Urothelium cell line (cell line): Measurements from ENCODE around the gene OTX1.
"Not testable (repeated sequence)": the region's sequence is repeated elsewhere in the genome, so short reads cannot be mapped to it uniquely, and the experiment has no call there.

Source experiments
- DNase-seq: peaks from one replicate; pipeline ENCODE4 v3.0.0; 2011; ENCODE audit warnings: low spot score, mixed read lengths
- FAIRE-seq: peaks from 2 replicates; lab custom pipeline; 2011; peaks lifted over from hg19 to GRCh38; lab: Jason Lieb, UNC

Gene OTX1

DNA sequence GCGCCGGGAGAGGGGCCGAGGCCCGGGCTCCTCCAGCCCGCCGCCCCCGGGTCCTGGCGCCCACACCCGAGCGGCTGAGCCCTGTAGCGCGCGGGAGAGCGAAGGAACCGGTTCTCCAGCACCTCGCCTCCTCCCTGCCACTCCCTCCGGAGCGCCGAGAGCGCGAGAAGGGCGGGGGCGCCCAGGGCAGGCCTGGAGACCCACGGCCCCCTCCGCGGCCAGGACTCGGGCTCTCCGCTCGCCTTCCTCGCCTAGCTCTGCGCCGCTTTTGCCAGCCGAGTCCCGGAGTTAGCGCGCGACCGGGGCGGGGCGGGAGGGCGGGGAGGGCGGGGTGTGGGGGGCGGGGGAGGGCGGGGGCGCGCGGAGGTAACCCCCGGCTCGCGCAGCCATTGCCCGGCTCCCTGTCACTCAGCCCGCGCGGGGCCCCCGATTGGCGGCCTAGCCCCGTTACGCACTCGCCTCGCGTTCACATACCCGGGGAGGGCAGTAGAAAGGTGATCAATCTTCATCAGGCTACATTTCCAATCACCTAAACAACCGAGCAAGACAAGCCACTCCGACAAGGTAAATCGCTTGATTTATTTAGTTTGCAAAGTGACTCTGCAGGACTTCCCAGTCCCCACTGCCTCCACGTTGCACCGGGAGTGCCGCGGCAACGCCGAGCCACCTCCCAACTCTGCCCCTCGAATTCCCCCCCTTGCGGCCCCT lies at the start of gene OTX1:
TSS of gene OTX1 (plus strand) at position 497 of the 708 bp plus-strand sequence. CDS start 2,161 bp downstream, outside the sequence.
- DNase-seq, result peak; percentile 93
- peak; percentile 66 for FAIRE-seq

- DNase-seq, result no peak
- no peak for FAIRE-seq
Measured at GRCh38 chr2:63001576-63001975, 49.1 kb upstream of the OTX1 start.

- FAIRE-seq (no peak), DNase-seq (no peak)
Measured at GRCh38 chr2:63003351-63003750, 47.3 kb upstream of the OTX1 start.

DNA sequence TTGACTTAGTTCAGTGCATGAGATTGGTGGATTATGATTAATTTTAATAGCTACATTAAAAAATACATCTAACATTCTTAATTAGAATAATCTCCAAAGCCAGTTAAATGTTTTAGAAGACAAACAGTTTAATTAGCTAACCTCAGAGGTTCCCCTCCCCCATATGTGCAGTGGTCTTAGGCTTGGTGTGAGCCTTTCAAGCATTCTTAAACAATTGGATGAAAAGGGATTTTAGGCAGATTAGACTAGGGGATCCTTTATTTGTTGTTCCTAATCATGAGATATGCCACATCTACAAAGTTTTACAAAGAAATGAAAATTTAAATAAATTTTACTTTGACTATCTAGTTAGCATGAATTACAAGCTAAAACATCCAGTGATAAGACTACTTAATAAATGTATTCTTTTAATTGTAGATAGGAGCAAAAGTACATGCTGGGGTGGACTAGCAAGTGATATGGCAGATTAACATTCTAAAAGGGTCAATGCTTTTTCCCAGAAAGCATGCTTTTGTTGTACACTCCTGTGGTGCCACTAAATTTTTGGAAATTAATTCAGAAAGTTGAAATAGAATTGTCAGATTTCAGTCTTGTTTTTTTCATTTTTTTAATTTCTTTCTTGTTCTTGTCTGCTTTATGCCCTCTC lies 42.7 kb upstream of the OTX1 start:
- no peak for DNase-seq
- FAIRE-seq, result no peak

- FAIRE-seq, result no peak
Measured at GRCh38 chr2:63008838-63009237, 41.8 kb upstream of the OTX1 start.

GRCh38 chr2:63009490-63009889 lies 41.1 kb upstream of the OTX1 start:
- no peak for FAIRE-seq
- no peak for DNase-seq

More at GRCh38 chr2:63008838-63009237, 41.8 kb upstream of the OTX1 start:
- DNase-seq, result no peak

- DNase-seq (no peak), FAIRE-seq (no peak)
Measured at GRCh38 chr2:63012541-63012940, 38.1 kb upstream of the OTX1 start.

DNA sequence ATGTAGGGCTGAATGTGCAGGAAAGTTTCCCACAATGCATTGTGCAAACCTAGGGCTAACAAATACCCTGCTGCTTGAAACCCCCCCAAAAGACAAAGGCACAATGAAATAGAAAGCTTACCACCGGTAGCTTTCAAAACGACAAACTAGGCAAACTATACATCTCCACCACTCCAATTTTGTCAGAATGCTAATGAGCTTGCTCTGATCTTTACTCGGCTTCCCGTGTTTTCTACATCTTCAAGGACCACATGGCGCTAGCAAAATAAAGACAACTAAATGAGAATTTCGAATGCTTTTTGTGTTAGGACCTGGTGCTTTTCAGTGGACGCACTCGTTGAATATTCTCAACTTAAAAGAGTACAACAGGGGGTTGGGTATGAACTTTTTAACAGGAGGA lies 37.2 kb upstream of the OTX1 start:
- FAIRE-seq, result no peak
- DNase-seq, result no peak

DNA sequence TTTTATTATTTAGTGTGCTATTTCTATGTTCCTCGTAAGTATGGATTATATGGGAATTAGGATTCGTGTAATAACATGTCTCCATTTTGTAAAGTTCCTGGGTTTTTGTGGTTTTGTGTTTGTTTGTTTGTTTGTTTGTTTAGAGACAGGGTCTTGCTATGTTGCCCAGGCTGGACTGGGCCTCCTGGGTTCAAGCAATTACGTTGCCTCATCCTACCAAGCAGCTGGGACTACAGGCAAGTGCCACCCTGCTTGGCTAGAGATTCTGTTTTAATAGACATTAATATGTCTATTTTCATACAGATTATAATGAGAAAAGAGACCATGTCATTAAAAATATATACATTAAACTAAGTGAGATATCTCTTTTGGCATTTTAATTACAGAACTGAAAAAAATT lies 35.2 kb upstream of the OTX1 start:
- FAIRE-seq (no peak), DNase-seq (no peak)

GRCh38 chr2:63018439-63018838 lies 32.2 kb upstream of the OTX1 start:
- no peak for DNase-seq
- no peak for FAIRE-seq

- not testable (repeated sequence) for DNase-seq, FAIRE-seq
Measured at GRCh38 chr2:63019686-63020085, 30.9 kb upstream of the OTX1 start.

GRCh38 chr2:63023444-63023843 lies 27.2 kb upstream of the OTX1 start:
- FAIRE-seq, result no peak
- peak; percentile 37 for DNase-seq

- FAIRE-seq (no peak), DNase-seq (no peak)
Measured at GRCh38 chr2:63027220-63027619, 23.4 kb upstream of the OTX1 start.

DNA sequence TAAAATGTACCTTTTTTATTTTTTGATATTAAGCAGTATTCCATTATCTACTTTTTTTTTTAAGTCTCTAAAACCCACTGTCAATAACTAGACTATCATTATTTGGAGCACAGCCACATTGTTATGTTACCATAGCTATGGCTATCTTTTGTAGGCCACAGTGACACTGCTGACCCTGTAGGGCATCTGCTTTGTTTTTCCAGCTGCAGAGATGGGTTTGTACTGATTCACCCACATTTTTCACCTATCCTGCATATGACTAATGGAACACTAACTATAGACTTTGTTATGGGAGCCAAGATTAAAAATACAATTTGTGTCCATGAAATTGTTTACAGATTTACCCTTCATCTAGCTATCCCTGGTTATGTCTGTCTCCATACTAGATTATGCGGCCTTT lies 21.6 kb upstream of the OTX1 start:
- FAIRE-seq (no peak), DNase-seq (no peak)

DNA sequence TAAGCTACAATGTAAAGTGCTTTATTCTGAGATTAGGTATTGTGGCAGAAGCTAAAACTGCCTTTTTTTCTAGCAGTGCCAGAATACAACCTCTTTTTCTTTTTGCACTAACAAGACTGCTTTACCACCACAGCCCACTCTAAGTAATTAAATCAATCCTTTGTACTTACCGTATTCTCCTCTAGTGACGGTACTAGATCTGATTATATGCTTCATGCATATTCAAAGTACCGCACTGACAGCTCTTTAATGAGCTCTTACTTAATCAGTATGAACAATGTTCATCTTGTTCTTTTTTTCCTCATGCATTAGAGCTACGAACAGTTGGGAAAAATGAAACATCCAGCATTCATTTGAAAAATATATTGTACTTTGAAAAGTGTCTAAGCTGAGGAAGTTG lies 16.1 kb upstream of the OTX1 start:
- DNase-seq (no peak), FAIRE-seq (no peak)

- no peak for FAIRE-seq
Measured at GRCh38 chr2:63035169-63035568, 15.5 kb upstream of the OTX1 start.

DNA sequence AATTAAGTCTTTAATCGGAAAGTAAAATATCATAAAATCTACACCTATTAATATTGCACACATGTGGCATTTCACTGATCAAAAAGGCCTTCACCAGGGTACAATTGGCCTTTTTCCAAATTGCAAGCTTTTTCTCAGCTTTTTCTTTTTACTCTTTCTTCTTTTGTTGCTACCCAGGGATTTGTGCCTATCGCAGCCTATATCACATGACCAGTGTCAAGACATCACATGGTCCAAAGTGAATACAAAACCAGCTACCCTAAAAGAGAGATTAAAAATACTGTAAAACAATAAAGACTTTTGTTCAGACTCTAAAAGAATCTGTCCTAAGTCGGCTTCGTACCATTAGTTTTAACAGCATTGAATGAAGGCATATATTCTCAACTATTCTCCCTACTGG lies 15.0 kb upstream of the OTX1 start:
- FAIRE-seq (no peak), DNase-seq (no peak)

More at GRCh38 chr2:63035169-63035568, 15.5 kb upstream of the OTX1 start:
- DNase-seq, result no peak

DNA sequence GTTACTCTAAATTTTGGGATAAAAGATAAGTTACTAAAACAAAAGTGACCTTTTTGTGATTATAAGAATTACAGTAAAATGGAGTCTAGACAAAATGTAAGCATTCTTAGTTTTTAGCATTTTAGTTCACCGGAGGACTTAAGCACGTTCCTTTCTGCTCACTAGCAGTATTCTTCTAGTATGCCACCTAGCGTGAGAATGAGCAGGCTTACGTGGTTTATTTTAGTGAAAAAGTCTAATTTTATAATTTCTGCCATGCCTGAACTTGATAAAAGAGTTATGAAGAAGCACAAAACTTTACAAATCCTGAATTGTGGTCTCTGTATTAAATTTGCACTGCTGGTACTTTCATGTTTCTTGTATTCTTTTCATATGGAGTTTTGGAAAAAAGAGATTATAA lies 12.6 kb upstream of the OTX1 start:
- FAIRE-seq (no peak), DNase-seq (no peak)

GRCh38 chr2:63040586-63040985 lies 10.0 kb upstream of the OTX1 start:
- FAIRE-seq (no peak), DNase-seq (no peak)

- FAIRE-seq, result no peak
- no peak for DNase-seq
Measured at GRCh38 chr2:63041592-63041991, 9.0 kb upstream of the OTX1 start.

DNA sequence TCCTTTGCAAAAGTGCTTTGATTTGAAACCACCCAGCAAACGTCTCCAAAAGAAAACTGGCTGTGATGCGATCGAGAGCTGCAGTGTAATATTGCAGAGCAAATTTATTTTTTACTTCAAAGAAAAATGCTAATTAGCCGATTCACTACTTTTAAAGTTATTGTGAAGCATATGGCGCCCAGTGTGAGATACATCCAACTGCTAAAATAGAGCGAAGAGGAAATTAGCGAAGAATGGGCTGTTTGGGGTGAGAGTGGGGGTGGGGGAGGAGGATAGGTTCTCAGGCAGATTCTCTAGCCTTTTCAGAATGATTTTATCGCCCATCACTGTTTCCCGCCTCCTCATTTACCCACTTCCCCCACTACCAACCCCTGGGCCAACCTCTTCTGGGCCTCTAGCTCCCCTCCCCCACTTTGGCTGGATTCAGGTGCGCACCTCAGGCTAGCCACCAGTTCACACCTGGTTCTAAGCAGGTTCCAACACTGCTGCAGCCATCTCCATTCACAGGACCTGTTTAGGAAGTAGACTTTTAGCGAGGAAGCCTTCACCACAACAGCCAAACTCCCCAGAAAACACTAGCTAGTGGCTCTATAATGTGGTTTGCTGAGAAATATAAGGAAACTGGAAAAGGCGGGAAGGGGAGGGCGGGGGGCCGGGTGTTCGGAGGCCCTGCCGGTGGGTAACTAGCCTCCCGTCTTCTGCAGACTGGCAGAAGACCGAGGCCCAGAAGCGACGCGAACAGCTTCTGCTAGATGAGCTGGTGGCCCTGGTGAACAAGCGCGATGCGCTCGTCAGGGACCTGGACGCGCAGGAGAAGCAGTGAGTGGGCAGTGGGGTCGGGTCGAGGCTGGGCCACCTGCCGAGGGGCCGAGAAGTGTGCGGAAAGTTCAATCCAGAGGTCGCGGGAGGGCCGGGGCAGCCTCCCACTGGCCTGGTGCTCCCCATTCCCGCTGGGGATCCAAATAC lies 6.0 kb upstream of the OTX1 start:
- no peak for DNase-seq
- no peak for FAIRE-seq
